K562 (cell line): Measurements from ENCODE around the gene TMEM86A. TPM values are rescaled to one million over a fixed set of nuclear protein-coding genes. Genes with fewer than 3 reads are reported as not detected.
A peak's percentile ranks its signal among the peaks of the same experiment; 100 is the strongest.

Experiments used
- ATAC-seq: fragments of 200-7000 bp; cut with Tn5 transposase; 3 replicates; pipeline ENCODE4 v1.9.1; 2020; ENCODE audit warnings: moderate library complexity
- BruUV-seq: library from RNA; stranded (reverse); fragments of 400-500 nt; replicated peaks from 2 replicates; lab custom pipeline; 2021; lab: Mats Ljungman, UMichigan
- CTCF ChIA-PET: fragments of 300-600 bp; formaldehyde crosslinking; extraction: SDS; loops from one replicate; lab custom pipeline; 2021; ENCODE audit warnings: low intra/inter-chr PET ratio; lab: Yijun Ruan, JAX
- POLR2A ChIA-PET: fragments of 300-600, 350-650 bp; sonication (Branson Sonifier 250); formaldehyde crosslinking; extraction: SDS; loops from one replicate; lab custom pipeline; 2021; ENCODE audit warnings: antibody characterized with exemption, inconsistent platforms; lab: Yijun Ruan, JAX
- DNase-seq, 4 experiments: peaks; one replicate each; pipeline versions ENCODE4 v3.0.0 to v3.0.0-alpha.2; 2011 to 2018; ENCODE audit warnings: low spot score in 3 of 4, mixed read lengths in 3 of 4; ENCODE audit errors: extremely low read depth in 1 of 4
- FAIRE-seq: peaks from 2 replicates; lab custom pipeline; 2011; peaks lifted over from hg19 to GRCh38; lab: Jason Lieb, UNC
- H2AFZ ChIP-seq: 2 replicates; pipeline ENCODE4 v1.6.0; 2011; ENCODE audit warnings: low read depth, low read length, control low read depth, inconsistent platforms
- H3K27ac ChIP-seq: fragments of 200-600 bp; 3 replicates; pipeline ENCODE4 v1.8.0; 2011; ENCODE audit warnings: low read depth, mild to moderate bottlenecking, control low read depth, inconsistent platforms, low read length, moderate library complexity, mixed read lengths; ENCODE audit errors: extremely low read depth
- H3K27me3 ChIP-seq, 2 experiments: fragments of 300-600 bp in 1 of 2; 2 replicates in 1 of 2; 3 replicates in 1 of 2; pipeline versions ENCODE4 v1.6.0 to v1.8.0; 2011; ENCODE audit warnings: inconsistent platforms in 2 of 2, low read length in 2 of 2, mild to moderate bottlenecking in 1 of 2, mixed read lengths in 1 of 2, moderate library complexity in 1 of 2; ENCODE audit not compliant: control insufficient read depth in 2 of 2, insufficient read depth in 2 of 2
- H3K36me3 ChIP-seq: fragments of 300-600 bp; 3 replicates; pipeline ENCODE4 v1.8.0; 2011; ENCODE audit warnings: mild to moderate bottlenecking, low read length, inconsistent platforms; ENCODE audit not compliant: control insufficient read depth, insufficient read depth
- H3K4me1 ChIP-seq, 2 experiments: fragments of 200-600 bp in 1 of 2; replicated peaks in 1 of 2; 2 replicates in 1 of 2; 3 replicates in 1 of 2; pipeline versions ENCODE4 v1.5.1 to v1.8.0; 2011; ENCODE audit warnings: inconsistent platforms in 2 of 2, low read length in 2 of 2, mild to moderate bottlenecking in 1 of 2, mixed read lengths in 1 of 2, moderate library complexity in 1 of 2; ENCODE audit not compliant: control insufficient read depth in 2 of 2, insufficient read depth in 2 of 2
- H3K4me2 ChIP-seq: 2 replicates; pipeline ENCODE4 v1.6.1; 2011; ENCODE audit warnings: low read length, control low read depth, inconsistent platforms, mixed read lengths; ENCODE audit not compliant: insufficient read depth
- H3K4me3 ChIP-seq: fragments of 200-600 bp; sonication (generic), shearing (Covaris generic); 2 replicates; pipeline ENCODE4 v1.5.1; 2016; ENCODE audit warnings: control low read depth, inconsistent platforms
- H3K79me2 ChIP-seq: fragments of 200-600 bp; 3 replicates; pipeline ENCODE4 v1.8.0; 2011; ENCODE audit warnings: low read length, inconsistent platforms; ENCODE audit not compliant: control insufficient read depth, insufficient read depth
- H3K9ac ChIP-seq, 2 experiments: 2 replicates each; pipeline versions ENCODE4 v1.6.0 to v1.6.1; 2011; ENCODE audit warnings: low read depth in 2 of 2, low read length in 2 of 2, control low read depth in 1 of 2, inconsistent platforms in 1 of 2, mild to moderate bottlenecking in 1 of 2, mixed read lengths in 1 of 2; ENCODE audit not compliant: insufficient read depth in 1 of 2
- H3K9me1 ChIP-seq: one replicate; pipeline ENCODE4 v1.6.0; 2011; ENCODE audit warnings: inconsistent platforms, mild to moderate bottlenecking, low read length, moderate library complexity; ENCODE audit not compliant: control insufficient read depth, insufficient read depth
- H3K9me3 ChIP-seq: replicated peaks from 2 replicates; pipeline ENCODE4 v1.5.1; 2011; ENCODE audit warnings: low read depth, low read length, inconsistent platforms; ENCODE audit not compliant: control insufficient read depth, insufficient read depth
- H4K20me1 ChIP-seq: replicated peaks from 2 replicates; pipeline ENCODE4 v1.6.1; 2011; ENCODE audit warnings: low read length, inconsistent platforms, mixed read lengths; ENCODE audit not compliant: control insufficient read depth, insufficient read depth
- CBX8 ChIP-seq: fragments of 200-600 bp; sonication (generic); IDR thresholded peaks from 2 replicates; pipeline ENCODE4 v1.6.1; 2012; ENCODE audit warnings: borderline replicate concordance, mixed run types, low read depth, mild to moderate bottlenecking, moderate library complexity, mixed read lengths, low read length, control low read depth, inconsistent platforms; ENCODE audit not compliant: poor library complexity, severe bottlenecking; ENCODE audit errors: extremely low read depth
- GATAD2B ChIP-seq: fragments of 450-650 bp; IDR thresholded peaks from 2 replicates; pipeline ENCODE4 v1.6.1; 2017; ENCODE audit warnings: mild to moderate bottlenecking, borderline replicate concordance
- LEF1 ChIP-seq: fragments of 450-650 bp; IDR thresholded peaks from 2 replicates; pipeline ENCODE4 v1.6.1; 2016; ENCODE audit warnings: mild to moderate bottlenecking
- NBN ChIP-seq: fragments of 450-650 bp; IDR thresholded peaks from 2 replicates; pipeline ENCODE4 v1.6.1; 2016; ENCODE audit warnings: low read depth, mild to moderate bottlenecking
- SMARCC2 ChIP-seq: fragments of 450-650 bp; IDR thresholded peaks from 2 replicates; pipeline ENCODE4 v1.6.1; 2017; ENCODE audit warnings: antibody characterized with exemption, moderate library complexity, mild to moderate bottlenecking, low read depth
- SOX6 ChIP-seq: fragments of 450-650 bp; IDR thresholded peaks from 2 replicates; pipeline ENCODE4 v1.6.1; 2014; ENCODE audit warnings: mild to moderate bottlenecking
- TAL1 ChIP-seq: fragments of 450-650 bp; IDR thresholded peaks from 2 replicates; pipeline ENCODE4 v1.6.1; 2016; ENCODE audit warnings: mild to moderate bottlenecking
- TCF3 ChIP-seq: sonication (generic); formaldehyde crosslinking; IDR thresholded peaks from 2 replicates; pipeline ENCODE4 v1.4.0; 2020; ENCODE audit warnings: mild to moderate bottlenecking, missing genetic modification reagents
- TEAD4 ChIP-seq, 2 experiments: sonication (generic) in 1 of 2; formaldehyde crosslinking in 1 of 2; IDR thresholded peaks; 2 replicates each; pipeline versions ENCODE4 v1.6.1 to v1.8.0; 2012 to 2022; ENCODE audit warnings: borderline replicate concordance in 1 of 2, inconsistent platforms in 1 of 2, low read length in 1 of 2, mild to moderate bottlenecking in 1 of 2, missing genetic modification reagents in 1 of 2
- ZNF589 ChIP-seq: fragments of 200-800 bp; sonication (Bioruptor generic); IDR thresholded peaks from 2 replicates; pipeline ENCODE4 v1.6.1; 2016; ENCODE audit warnings: low read depth, missing genetic modification characterization, missing compliant biosample characterization
- WGBS: fragments of 100-300 bp; shearing (Covaris generic); methylation state at CpG from one replicate; pipeline ENCODE4 v1.1.6; 2016; ENCODE audit warnings: low coverage, mixed read lengths; ENCODE audit not compliant: insufficient coverage; ENCODE audit errors: missing lambda C conversion rate; 5-methylcytosine and 5-hydroxymethylcytosine counted together
- in situ Hi-C: fragments of 300-500 bp; cut with MboI; formaldehyde crosslinking; loops from 4 replicates; pipeline ENCODE4 v1.15.0; 2018; ENCODE audit warnings: inconsistent platforms, mixed read lengths
- intact Hi-C: fragments of 100-400 bp; cut with micrococcal nuclease; formaldehyde crosslinking; loops from 2 replicates; pipeline ENCODE4 v1.14.2; 2022
- polyA plus RNA-seq, 8 experiments: library from polyadenylated mRNA; depleted of rRNA in 4 of 8; stranded (reverse) in 5 of 8; unstranded in 3 of 8; fragments of >200 nt; fragmentation: Nextera tagmentation in 2 of 8; fragmentation: Illumina TruSeq in 1 of 8; extraction: Ambion mirVana in 2 of 8; extraction: Trizol in 1 of 8; gene quantifications; 2 replicates each; pipeline versions ENCODE4 v1.2.1 to v1.2.3, GENCODE V29; 2011 to 2014; ENCODE audit warnings: inconsistent platforms in 1 of 8, missing spikeins in 1 of 8
- total RNA-seq, 7 experiments: library from RNA; depleted of rRNA in 6 of 7; stranded (reverse); fragments of >200 nt in 6 of 7; fragmentation: Illumina TruSeq in 2 of 7; extraction: Trizol in 2 of 7; gene quantifications; 2 replicates each; pipeline versions ENCODE4 v1.2.1 to v1.2.3, GENCODE V29; 2011 to 2021; ENCODE audit warnings: low replicate concordance in 1 of 7
- TF ChIP-seq, protein P1 (sequence below), 2 experiments: fragments of 450-650 bp in 1 of 2; sonication (generic) in 1 of 2; formaldehyde crosslinking in 1 of 2; IDR thresholded peaks in 1 of 2; conservative IDR thresholded peaks in 1 of 2; 2 replicates each; pipeline versions ENCODE4 v1.6.1 to v1.8.1; 2016 to 2023; ENCODE audit warnings: mild to moderate bottlenecking in 2 of 2, moderate library complexity in 2 of 2, inconsistent platforms in 1 of 2, missing genetic modification reagents in 1 of 2
- TF ChIP-seq, protein P2 (sequence below), 2 experiments: fragments of 450-650 bp; IDR thresholded peaks; 2 replicates each; pipeline ENCODE4 v1.6.1; 2016
- TF ChIP-seq, protein P3 (sequence below): fragments of 450-650 bp; IDR thresholded peaks from 2 replicates; pipeline ENCODE4 v1.6.1; 2017; ENCODE audit warnings: antibody characterized with exemption, mild to moderate bottlenecking

Gene TMEM86A
- total and polyA plus RNA-seq, 9 of the 15 experiments (the other 6 are each of a cell fraction or from before 2014, with no cell fraction given) = 0.22 to 1.3 (median 0.40) TPM; not detected in 2

DNA sequence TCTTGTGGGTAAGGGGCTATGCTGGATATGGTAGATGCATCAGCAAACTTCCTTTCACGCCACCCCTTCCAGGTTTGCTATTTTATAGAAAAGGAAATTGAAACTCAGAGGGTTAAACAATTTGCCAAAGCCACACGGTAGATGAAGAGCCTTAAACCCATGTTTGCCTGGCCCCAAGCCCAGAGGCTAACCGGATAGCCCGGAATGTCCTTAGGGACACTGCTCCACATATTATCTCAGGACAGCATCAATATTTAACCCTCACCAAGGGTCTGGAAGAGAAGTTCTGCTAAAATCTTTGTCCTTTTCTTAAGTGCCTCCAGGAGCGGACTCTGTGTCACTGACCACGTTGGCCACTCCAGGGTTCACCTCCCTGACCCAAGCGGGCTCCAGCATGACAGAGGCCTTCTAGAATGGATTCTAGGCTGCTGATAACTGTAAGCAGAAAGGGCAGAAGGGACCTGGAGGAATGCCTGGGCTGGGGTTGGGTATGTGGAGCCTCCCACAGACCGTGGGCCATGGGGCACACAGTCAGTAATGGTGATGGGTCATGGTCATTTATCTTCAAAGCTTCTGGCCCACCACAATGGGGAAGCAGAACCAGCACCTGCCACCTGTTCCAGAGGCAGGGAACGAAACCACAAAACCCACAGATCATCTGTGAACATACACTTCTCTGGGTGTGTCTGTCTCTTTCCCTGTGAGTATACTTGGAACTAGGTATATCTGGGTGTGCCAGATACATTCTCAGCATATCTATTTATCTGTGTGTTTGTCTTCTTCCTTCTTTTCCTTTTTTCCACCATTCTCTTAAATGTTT, 5.4 kb upstream of the TMEM86A start:
- Histone ChIP-seq H3K27ac (peak overlapping the region; percentile 2; the same call in 1 of the 3 replicates), H3K9me3 (no peaks in the 10 kb centered on the region), H4K20me1 (no peaks in the 10 kb centered on the region), H3K36me3 (no peaks in the 10 kb centered on the region), H3K4me1 (peaks cover 3 to 20% of the 10 kb centered on the region in 2 experiments), H3K9ac (no peak overlapping the region), H2AFZ (0 out of 2 replicates have a peak overlapping the region, but pooled peaks have one; percentile 7), H3K4me2 (peak overlapping the region; percentile 48; the same call in 1 of the 2 replicates), H3K27me3 (no peaks in the 10 kb centered on the region), H3K4me3 (no peak overlapping the region), H3K9me1 (no peaks in the 10 kb centered on the region), H3K79me2 (no peaks in the 10 kb centered on the region)
- WGBS = 24% methylated on average over 9 of the region's 9 CpGs
- DNase-seq = peak in 2 of 4 experiments; percentile 38 to 55
- ATAC-seq = peak; percentile 64
- no TSS peak for BruUV-seq
- CTCF ChIA-PET = no interaction called here
- FAIRE-seq = no peak
- in situ Hi-C loops (no loop called here), intact Hi-C loops (no loop called here)
- POLR2A ChIA-PET = interaction anchor here (0.9 kb wide), 1 partner anchor 9 kb away, joined by 3 read pairs; no protein-coding TSS in a partner anchor
- TF ChIP-seq CBX8 = no peak
- TF ChIP-seq SMARCC2 = peak; percentile 71; the same call in 1 of the 2 replicates
- TF ChIP-seq LEF1 = peak; percentile 42; the same call in 1 of the 2 replicates
- TF ChIP-seq, protein P1, sequence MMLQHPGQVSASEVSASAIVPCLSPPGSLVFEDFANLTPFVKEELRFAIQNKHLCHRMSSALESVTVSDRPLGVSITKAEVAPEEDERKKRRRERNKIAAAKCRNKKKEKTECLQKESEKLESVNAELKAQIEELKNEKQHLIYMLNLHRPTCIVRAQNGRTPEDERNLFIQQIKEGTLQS (IDR thresholded peaks at IDR 0.05) = peak; percentile 9; the same call in 1 of the 2 replicates
- TF ChIP-seq, protein P1 (CRISPR knock-in tag; conservative IDR thresholded peaks at IDR 0.05) = no peak
- TF ChIP-seq TAL1 = peak; percentile 91
- TF ChIP-seq GATAD2B = peak; percentile 17; the same call in 1 of the 2 replicates
- peak; percentile 92 for TF ChIP-seq SOX6
- TF ChIP-seq TCF3 (CRISPR knock-in tag) = peak; percentile 97
- TF ChIP-seq NBN = peak; percentile 39; the same call in 1 of the 2 replicates
- TF ChIP-seq, protein P2, sequence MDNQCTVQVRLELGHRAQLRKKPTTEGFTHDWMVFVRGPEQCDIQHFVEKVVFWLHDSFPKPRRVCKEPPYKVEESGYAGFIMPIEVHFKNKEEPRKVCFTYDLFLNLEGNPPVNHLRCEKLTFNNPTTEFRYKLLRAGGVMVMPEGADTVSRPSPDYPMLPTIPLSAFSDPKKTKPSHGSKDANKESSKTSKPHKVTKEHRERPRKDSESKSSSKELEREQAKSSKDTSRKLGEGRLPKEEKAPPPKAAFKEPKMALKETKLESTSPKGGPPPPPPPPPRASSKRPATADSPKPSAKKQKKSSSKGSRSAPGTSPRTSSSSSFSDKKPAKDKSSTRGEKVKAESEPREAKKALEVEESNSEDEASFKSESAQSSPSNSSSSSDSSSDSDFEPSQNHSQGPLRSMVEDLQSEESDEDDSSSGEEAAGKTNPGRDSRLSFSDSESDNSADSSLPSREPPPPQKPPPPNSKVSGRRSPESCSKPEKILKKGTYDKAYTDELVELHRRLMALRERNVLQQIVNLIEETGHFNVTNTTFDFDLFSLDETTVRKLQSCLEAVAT (IDR thresholded peaks at IDR 0.05) = peak in 1 of 2 experiments; percentile 99; a peak in 2 of 4 replicates
- TF ChIP-seq, protein P3, sequence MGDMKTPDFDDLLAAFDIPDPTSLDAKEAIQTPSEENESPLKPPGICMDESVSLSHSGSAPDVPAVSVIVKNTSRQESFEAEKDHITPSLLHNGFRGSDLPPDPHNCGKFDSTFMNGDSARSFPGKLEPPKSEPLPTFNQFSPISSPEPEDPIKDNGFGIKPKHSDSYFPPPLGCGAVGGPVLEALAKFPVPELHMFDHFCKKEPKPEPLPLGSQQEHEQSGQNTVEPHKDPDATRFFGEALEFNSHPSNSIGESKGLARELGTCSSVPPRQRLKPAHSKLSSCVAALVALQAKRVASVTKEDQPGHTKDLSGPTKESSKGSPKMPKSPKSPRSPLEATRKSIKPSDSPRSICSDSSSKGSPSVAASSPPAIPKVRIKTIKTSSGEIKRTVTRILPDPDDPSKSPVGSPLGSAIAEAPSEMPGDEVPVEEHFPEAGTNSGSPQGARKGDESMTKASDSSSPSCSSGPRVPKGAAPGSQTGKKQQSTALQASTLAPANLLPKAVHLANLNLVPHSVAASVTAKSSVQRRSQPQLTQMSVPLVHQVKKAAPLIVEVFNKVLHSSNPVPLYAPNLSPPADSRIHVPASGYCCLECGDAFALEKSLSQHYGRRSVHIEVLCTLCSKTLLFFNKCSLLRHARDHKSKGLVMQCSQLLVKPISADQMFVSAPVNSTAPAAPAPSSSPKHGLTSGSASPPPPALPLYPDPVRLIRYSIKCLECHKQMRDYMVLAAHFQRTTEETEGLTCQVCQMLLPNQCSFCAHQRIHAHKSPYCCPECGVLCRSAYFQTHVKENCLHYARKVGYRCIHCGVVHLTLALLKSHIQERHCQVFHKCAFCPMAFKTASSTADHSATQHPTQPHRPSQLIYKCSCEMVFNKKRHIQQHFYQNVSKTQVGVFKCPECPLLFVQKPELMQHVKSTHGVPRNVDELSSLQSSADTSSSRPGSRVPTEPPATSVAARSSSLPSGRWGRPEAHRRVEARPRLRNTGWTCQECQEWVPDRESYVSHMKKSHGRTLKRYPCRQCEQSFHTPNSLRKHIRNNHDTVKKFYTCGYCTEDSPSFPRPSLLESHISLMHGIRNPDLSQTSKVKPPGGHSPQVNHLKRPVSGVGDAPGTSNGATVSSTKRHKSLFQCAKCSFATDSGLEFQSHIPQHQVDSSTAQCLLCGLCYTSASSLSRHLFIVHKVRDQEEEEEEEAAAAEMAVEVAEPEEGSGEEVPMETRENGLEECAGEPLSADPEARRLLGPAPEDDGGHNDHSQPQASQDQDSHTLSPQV = 0 out of 2 replicates have a peak, but pooled peaks have one; percentile 24
- 0 out of 2 replicates have a peak, but pooled peaks have one; percentile 48 for TF ChIP-seq ZNF589 (CRISPR knock-in tag)
- TF ChIP-seq TEAD4 (IDR thresholded peaks at IDR 0.05; ENCODE audit: low read length) = peak; percentile 91
- no peak for TF ChIP-seq TEAD4 (CRISPR knock-in tag; IDR thresholded peaks at IDR 0.05; ENCODE audit: borderline replicate concordance)
